HG03565 (cell line): ENCODE data around the gene KIAA1614.

ENCODE experiments used
- ATAC-seq: cut with Tn5 transposase; IDR thresholded peaks from one replicate; pipeline ENCODE4 v1.9.1; 2021; ENCODE audit warnings: mild to moderate bottlenecking, moderate library complexity; ENCODE audit not compliant: unreplicated experiment

Gene KIAA1614

DNA sequence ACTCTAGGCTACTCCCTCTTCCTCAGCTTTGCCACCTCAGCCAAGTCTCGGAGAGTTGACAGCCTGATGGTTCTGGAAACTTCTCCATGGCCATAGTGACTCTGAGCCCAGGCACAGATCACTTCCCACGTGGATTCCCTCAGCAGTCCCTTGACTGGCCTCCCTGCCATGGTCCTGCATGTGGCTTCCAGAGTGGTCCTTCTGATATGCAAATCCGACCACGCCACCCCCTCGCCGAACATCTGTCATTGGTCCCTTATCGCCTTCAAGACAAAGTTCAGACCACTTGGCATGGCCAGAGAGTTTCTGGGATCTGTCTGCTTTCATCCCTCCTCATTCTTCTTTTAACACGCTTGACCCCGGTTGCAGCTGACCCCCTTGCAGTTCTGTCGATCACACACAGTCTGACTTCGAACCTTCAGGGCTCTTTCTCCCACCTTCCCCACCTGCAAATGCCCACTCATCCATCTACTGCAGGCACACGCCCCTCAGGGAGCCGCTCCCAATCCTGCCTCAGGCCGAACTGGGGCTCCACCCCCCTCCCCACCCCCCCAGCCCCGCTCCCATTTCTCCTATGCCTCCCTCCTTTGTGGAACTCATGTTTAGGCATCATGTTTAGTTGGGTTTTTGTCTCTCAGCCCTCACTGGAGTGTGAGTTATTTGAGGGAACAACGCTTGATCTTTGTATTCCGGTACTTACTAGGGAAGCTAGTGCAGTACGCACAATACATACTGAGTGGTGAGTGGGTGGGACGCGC lies 29.0 kb downstream of the KIAA1614 start:
- ATAC-seq = no peak

DNA sequence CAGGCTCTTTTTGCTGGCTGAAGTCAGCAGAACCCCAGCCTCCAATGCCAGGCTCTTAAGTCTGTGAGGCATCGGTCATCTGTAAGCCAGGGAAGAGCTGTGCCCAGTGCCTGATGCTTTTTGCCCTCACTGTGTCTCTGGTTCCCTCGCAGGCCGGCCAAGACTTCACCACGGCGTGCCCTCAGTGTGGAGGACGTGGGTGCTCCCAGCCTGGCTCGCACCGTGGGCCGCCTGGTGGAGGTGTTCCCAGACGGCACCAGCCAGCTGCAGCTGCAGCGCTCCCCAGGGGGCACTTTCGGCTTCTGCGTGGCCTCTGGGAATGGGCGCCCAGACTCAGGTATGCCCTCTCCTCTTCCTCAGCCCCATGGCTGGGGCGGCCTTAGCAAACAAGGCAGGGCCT lies 32.5 kb downstream of the KIAA1614 start:
- no peak for ATAC-seq

- no peak for ATAC-seq
Measured at GRCh38 chr1:180945551-180945950, 32.9 kb downstream of the KIAA1614 start.

- no peak for ATAC-seq
Measured at GRCh38 chr1:180946056-180946455, 33.4 kb downstream of the KIAA1614 start.

- no peak for ATAC-seq
Measured at GRCh38 chr1:180946541-180947498, 34.1 kb downstream of the KIAA1614 start.

DNA sequence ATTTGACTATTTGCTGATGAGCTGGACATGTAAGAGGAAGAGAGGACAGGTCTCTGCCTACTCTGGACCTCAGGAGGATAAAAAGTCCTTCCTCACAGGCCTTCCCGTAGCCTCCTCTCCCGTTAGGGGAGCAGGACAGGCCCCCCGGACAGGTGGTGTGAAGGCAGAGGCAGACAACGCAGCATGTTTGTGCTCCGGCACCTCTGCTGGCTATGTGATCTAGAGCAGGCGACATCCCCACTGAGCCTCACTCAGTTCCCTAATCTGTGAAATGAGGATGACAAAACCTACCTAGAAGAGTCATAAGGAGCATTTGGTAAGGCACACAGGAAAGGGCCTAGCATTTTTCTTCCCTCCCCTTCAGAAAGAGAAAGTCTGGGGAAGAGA lies 34.8 kb downstream of the KIAA1614 start:
- ATAC-seq = no peak

DNA sequence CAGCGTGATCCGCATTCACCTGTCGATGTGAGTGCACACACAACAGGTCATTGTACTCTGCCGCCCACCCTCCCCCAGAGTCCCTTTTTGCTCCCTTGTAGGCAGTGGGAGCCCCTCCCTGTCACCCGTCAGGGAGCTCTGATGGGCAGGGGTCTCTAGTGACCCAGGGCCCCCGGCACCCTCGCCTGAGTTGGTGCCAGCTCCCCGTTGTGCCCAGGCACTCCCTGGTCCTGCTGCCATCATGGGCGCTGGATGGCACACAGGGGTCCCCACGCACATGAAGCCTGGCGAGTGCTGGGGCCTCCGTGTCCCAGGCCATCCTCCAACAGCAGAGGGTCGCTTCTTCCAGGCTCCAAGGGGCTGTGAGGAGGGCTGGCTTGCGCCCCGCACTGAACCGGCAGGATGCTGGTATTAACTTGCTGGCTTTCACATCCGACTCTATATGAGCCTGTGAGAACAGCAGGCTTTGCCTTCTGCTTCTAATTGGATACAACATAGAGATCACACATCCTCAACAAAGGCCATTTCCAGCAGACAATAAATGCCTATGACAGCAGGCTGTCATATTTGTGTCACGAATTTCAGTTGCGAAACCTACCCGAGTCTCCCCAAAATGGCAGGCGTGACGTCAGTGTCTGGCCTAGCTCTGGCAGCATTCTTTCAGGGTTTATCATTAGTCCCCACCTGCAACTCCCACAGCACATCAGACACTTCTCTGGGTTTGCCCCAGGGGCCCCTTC lies 35.4 kb downstream of the KIAA1614 start:
- no peak for ATAC-seq

- ATAC-seq = no peak
Measured at GRCh38 chr1:180948641-180949615, 36.2 kb downstream of the KIAA1614 start.

GRCh38 chr1:180949616-180950000 lies 36.9 kb downstream of the KIAA1614 start:
- ATAC-seq = no peak

DNA sequence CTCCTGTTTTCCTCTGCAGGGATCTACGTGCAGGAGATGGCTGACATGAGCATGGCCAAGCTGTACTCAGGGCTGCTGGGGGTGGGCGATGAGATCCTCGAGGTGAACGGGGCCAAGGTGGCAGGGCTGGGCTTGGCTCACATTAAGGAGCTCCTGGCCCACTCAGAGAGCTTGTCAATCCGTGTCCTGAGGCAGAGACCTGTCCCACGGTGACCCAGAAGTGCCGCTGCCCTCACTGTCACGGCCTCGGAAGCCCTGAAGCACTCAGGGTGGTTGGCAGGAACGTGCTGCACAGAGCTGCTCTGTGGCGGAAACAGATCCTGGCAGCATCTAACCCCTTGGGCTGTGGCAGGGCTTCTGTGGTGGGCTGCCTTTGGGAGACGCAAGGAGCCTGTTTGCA lies 37.6 kb downstream of the KIAA1614 start:
- ATAC-seq = no peak

- ATAC-seq = no peak
Measured at GRCh38 chr1:180951186-180951745, 38.6 kb downstream of the KIAA1614 start.

GRCh38 chr1:180951836-180952656 lies 39.3 kb downstream of the KIAA1614 start:
- no peak for ATAC-seq

GRCh38 chr1:180952657-180953013 lies 39.9 kb downstream of the KIAA1614 start:
- no peak for ATAC-seq

DNA sequence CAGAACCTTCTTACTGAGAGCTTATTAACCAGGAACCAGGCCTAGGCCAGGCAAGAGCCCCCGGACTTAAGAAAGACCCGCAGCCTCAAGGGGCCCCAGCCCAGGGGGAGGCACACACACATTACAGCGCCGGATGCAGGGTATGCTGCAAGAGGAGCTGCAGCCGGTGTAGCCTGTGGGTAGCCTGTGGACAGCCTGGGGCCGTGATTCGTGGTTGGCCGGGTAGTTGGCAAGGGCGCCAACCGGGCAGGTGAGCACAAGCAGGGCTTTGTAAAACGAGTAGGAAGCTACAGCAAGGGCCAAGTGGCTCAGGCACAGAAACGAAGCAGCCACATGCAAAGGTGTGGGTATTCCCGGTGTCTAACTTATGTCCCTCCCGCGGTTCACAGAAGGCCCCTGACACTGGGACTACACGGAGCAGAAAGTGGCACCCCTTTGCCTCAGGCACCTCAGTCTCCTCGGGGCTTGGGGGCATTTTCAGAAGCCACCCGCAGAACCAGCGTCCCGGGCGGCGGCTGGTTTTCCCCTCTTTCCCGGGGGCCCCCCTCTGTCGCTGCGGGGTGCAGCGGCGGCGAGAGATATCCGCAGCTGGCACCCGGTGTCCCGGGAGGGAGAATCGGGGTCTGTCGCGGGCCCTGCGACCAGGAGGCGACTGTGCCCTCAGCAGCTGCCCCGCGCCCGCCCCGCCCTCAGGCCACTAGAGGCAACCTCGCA lies 40.8 kb downstream of the KIAA1614 start:
- ATAC-seq = no peak

DNA sequence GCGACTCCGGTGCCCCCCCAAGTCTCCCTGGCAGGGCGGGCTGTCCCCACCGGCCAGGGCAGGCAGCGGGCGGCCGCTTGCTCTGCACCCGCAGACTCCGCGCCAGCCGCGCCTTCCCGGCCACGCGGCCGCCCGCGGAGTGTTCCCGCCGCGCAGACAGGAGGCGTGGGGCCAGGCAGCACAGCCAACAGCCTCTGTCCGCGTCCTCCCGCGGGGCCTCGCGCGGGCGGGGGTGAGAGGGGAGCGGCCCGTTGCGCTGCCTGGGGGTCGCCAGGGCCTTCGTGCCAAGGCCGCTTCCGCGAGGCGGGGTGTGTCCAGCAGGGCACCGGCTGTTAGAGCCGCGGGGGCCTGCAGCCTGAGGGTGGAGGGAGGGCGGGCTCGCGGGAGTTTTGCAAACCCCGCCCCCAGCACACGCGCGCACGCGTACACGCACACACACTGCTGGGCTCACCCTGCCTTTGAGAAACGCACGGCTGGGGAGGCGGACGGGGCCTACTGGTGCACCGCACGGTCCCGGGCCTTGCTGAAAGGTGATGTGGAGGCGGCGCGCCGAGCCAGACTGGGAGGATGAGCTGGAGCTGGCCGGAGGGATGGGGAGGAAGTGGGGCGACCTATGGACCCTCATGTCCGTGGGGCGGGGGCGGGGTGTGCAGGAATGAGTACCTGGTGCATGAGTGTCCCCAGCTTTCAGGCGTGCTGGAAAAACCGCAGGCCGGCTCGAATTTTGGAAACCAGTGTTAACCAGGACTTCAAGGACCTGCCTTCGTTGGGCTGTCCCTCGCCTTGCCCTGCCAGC lies 41.5 kb downstream of the KIAA1614 start:
- ATAC-seq = peak; percentile 74

GRCh38 chr1:180954801-180955165 lies 42.1 kb downstream of the KIAA1614 start:
- ATAC-seq = no peak

DNA sequence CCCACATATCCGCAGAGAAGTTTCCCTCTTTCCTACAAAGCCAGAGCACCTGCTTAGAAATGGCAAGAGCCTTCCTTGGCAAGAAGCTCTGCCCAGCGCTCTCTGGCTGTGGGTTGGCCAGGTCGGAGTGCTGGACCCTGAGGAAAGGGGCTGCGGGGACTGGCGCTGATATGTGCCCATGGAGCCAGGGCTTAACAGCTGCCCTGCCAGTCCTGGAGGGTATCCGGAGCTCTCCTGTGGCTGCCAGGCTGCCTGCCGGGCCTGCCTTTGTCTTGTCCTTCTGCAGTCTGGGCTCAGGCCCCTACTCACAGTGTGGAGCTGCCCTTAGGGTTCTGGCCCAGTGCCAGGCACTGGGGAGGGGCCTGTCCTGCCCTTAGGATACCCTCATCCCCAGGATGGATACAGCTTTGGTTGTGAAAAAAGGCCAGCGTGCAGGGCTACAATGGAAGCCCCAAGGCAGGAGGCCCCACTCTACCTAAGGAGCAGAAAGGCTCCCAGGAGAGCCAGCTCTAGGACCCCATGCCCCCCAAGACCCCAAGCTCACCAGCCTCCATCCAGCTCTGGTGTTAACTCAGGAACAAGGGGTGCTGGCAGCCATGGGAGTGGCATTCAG lies 43.4 kb downstream of the KIAA1614 start:
- no peak for ATAC-seq
